ENCODE results near the gene NOX3. TPM values are rescaled to one million over a fixed set of nuclear protein-coding genes. Genes with fewer than 3 reads are reported as not detected.

The NOX3 gene
- total and polyA plus RNA-seq, 10 of the 15 experiments (the other 5 are each of a cell fraction or from before 2014, with no cell fraction given) = not detected

DNA sequence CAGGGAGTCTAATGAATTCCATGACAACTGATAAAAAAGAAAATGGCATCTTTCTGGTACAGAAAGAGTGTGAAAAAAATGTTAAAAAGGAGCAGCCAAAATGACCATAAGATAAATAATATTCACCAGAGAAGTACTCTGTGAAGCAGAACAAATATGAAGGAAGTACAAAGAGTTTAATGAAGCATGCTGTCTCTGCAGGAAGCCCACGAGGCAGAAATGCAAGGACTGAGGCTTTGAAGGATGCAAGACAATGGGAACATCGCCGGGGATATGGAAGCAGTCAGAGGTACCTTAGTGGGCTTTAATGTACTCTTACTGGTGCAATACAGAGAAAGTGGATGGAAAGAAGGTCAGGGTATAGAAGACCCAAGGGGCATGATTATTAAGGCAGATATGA, 50.7 kb downstream of the NOX3 start:
- no peaks in the 10 kb centered on the region; the same call in 2 of the 3 replicates for H3K9me3 ChIP-seq (replicated peaks; ENCODE audit: control insufficient read depth, insufficient read depth, low read length)
- ChIA-PET CTCF (no interaction called here), SMC1A (ENCODE audit: uncharacterized antibody, unreplicated experiment) (interaction anchor here (1.9 kb wide), 1 partner anchor 67 kb away, joined by 5 read pairs; no protein-coding TSS in a partner anchor), RAD21 (ENCODE audit: unreplicated experiment) (interaction anchor here (0.5 to 1.2 kb wide), 2 partner anchors 13 to 107 kb away, joined by 3 read pairs; no protein-coding TSS in a partner anchor), POLR2A (no interaction called here)
- H3K4me3 ChIP-seq = no peak overlapping the region
- TF ChIP-seq GATAD2B (conservative IDR thresholded peaks at IDR 0.05; ENCODE audit: low read depth) = no peak
- no peak for TF ChIP-seq IKZF2 (IDR thresholded peaks at IDR 0.05)
- no peak for TF ChIP-seq CREB1 (IDR thresholded peaks at IDR 0.05; ENCODE audit: low read depth)
- TF ChIP-seq, protein P1, sequence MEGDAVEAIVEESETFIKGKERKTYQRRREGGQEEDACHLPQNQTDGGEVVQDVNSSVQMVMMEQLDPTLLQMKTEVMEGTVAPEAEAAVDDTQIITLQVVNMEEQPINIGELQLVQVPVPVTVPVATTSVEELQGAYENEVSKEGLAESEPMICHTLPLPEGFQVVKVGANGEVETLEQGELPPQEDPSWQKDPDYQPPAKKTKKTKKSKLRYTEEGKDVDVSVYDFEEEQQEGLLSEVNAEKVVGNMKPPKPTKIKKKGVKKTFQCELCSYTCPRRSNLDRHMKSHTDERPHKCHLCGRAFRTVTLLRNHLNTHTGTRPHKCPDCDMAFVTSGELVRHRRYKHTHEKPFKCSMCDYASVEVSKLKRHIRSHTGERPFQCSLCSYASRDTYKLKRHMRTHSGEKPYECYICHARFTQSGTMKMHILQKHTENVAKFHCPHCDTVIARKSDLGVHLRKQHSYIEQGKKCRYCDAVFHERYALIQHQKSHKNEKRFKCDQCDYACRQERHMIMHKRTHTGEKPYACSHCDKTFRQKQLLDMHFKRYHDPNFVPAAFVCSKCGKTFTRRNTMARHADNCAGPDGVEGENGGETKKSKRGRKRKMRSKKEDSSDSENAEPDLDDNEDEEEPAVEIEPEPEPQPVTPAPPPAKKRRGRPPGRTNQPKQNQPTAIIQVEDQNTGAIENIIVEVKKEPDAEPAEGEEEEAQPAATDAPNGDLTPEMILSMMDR (IDR thresholded peaks at IDR 0.05 in 2 of 3, conservative IDR thresholded peaks at IDR 0.05 in 1 of 3; ENCODE audit: control insufficient read depth in 2 of 3, extremely low read depth in 1 of 3, insufficient read depth in 1 of 3, low read depth in 3 of 3, low read length in 3 of 3) = no peak
- TF ChIP-seq POU2F2 (IDR thresholded peaks at IDR 0.05; ENCODE audit: borderline replicate concordance, low read depth, low read length) = no peak
- no peak for TF ChIP-seq EGR1 (IDR thresholded peaks at IDR 0.05; ENCODE audit: borderline replicate concordance in 1 of 2, low read depth in 2 of 2, low read length in 2 of 2)
- TF ChIP-seq PKNOX1 (IDR thresholded peaks at IDR 0.05) = no peak
- no peak for TF ChIP-seq PAX5 (IDR thresholded peaks at IDR 0.05; ENCODE audit: borderline replicate concordance, low read depth, low read length)
- no peak for TF ChIP-seq MEF2A (IDR thresholded peaks at IDR 0.05; ENCODE audit: insufficient read depth, low read depth, low read length)
- TF ChIP-seq MXI1 (IDR thresholded peaks at IDR 0.05; ENCODE audit: low read depth, low read length) = no peak
- TF ChIP-seq NBN (IDR thresholded peaks at IDR 0.05) = no peak
- no peak for TF ChIP-seq BACH1 (IDR thresholded peaks at IDR 0.05; ENCODE audit: borderline replicate concordance)
- TF ChIP-seq, protein P2, sequence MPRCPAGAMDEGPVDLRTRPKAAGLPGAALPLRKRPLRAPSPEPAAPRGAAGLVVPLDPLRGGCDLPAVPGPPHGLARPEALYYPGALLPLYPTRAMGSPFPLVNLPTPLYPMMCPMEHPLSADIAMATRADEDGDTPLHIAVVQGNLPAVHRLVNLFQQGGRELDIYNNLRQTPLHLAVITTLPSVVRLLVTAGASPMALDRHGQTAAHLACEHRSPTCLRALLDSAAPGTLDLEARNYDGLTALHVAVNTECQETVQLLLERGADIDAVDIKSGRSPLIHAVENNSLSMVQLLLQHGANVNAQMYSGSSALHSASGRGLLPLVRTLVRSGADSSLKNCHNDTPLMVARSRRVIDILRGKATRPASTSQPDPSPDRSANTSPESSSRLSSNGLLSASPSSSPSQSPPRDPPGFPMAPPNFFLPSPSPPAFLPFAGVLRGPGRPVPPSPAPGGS (IDR thresholded peaks at IDR 0.05; ENCODE audit: borderline replicate concordance, insufficient read depth, low read depth, low read length, poor library complexity, severe bottlenecking) = no peak
- TF ChIP-seq CREM (IDR thresholded peaks at IDR 0.05; ENCODE audit: low read depth) = no peak
- no peak for TF ChIP-seq NR2F1 (conservative IDR thresholded peaks at IDR 0.05)
- no peak for TF ChIP-seq SUZ12 (IDR thresholded peaks at IDR 0.05; ENCODE audit: unreplicated experiment)
- TF ChIP-seq, protein P3, sequence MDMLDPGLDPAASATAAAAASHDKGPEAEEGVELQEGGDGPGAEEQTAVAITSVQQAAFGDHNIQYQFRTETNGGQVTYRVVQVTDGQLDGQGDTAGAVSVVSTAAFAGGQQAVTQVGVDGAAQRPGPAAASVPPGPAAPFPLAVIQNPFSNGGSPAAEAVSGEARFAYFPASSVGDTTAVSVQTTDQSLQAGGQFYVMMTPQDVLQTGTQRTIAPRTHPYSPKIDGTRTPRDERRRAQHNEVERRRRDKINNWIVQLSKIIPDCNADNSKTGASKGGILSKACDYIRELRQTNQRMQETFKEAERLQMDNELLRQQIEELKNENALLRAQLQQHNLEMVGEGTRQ (IDR thresholded peaks at IDR 0.05; ENCODE audit: borderline replicate concordance, low read depth, low read length) = no peak
- no peak overlapping the region for H3K27ac ChIP-seq (ENCODE audit: control insufficient read depth, insufficient read depth)
- H3K4me2 ChIP-seq (ENCODE audit: control insufficient read depth, insufficient read depth) = no peak overlapping the region
- H3K9ac ChIP-seq (ENCODE audit: control insufficient read depth, insufficient read depth, low read length) = no peak overlapping the region
- no peaks in the 10 kb centered on the region for H3K27me3 ChIP-seq (replicated peaks in 1 of 2; ENCODE audit: control insufficient read depth in 2 of 2, insufficient read depth in 2 of 2, low read length in 1 of 2)
- H3K79me2 ChIP-seq (ENCODE audit: control insufficient read depth, insufficient read depth, low read length) = no peaks in the 10 kb centered on the region
- H3K36me3 ChIP-seq (ENCODE audit: control insufficient read depth in 2 of 2, insufficient read depth in 2 of 2, low read length in 1 of 2) = no peaks in the 10 kb centered on the region
- no peak for FAIRE-seq
- no peaks in the 10 kb centered on the region for H4K20me1 ChIP-seq (ENCODE audit: control insufficient read depth, insufficient read depth)
- WGBS (ENCODE audit: insufficient coverage, insufficient replicate concordance, low lambda C conversion rate, missing lambda C conversion rate) = 56% methylated on average over 3 of the region's 3 CpGs
- in situ Hi-C loops (cut with MboI) = no loop called here
- intact Hi-C loops (cut with micrococcal nuclease; ENCODE audit: unreplicated experiment) = no loop called here
- ATAC-seq = no peak
- no peak overlapping the region for H2AFZ ChIP-seq (ENCODE audit: control insufficient read depth, low read depth, low read length)
- no peaks in the 10 kb centered on the region for H3K4me1 ChIP-seq (ENCODE audit: control insufficient read depth, insufficient read depth, low read length)
- BruUV-seq (replicated peaks) = no TSS peak
- DNase-seq (ENCODE audit: low read depth, low spot score) = no peak
